GM12875 (cell line): Measurements from ENCODE around the gene OMD.

Experiments
- H3K4me3 ChIP-seq: one replicate; pipeline ENCODE4 v1.5.1; 2011; ENCODE audit warnings: low read depth, low read length, control low read depth
- TF ChIP-seq, protein P1 (sequence below): IDR thresholded peaks from 2 replicates; pipeline ENCODE4 v1.5.1; 2011; ENCODE audit warnings: low read depth, mild to moderate bottlenecking, control low read depth, inconsistent platforms, low read length, moderate library complexity, borderline replicate concordance; ENCODE audit not compliant: insufficient read depth

The OMD gene

DNA sequence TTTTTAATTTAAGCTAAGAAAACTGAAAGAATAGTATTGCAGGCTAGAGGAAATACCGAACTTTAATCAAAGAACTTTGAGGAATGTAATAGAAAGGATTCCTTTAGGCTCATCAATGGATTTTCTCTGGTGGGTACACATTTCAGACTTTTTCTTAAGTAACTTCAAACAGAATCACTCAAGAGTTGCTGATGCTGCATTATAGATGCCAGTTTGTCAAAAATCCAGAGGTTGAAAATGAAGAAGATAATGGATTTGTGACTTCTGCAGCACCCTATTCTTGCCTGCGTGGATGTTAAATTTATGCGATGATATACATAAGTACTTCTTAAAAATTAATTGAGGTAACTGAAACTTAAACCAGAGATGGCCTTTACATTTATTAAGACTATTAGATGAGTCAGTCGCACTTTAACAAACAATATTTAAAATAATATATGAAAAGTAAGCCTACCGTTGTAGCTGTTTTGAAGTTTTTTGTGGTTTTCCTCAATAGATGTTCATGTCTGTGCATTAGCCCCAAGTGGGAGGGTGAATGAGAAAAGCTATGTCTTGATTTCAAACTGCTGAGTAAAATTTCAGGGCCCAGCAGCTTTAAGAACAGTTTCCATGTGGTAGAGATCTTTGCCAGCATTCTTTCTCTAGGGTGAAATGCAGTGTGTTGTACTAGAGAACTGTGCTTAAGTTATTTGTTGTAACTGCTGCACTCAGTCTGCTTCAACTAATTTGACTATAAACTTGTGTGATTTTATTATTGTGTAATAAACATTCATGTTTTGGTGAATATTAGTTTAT, 20.0 kb downstream of the OMD start, which contains the start of gene OGN:
OGN (minus strand) TSS at position 537 of the 795 bp plus-strand sequence. CDS start 1,171 bp downstream, outside the sequence.
- TF ChIP-seq, protein P1, sequence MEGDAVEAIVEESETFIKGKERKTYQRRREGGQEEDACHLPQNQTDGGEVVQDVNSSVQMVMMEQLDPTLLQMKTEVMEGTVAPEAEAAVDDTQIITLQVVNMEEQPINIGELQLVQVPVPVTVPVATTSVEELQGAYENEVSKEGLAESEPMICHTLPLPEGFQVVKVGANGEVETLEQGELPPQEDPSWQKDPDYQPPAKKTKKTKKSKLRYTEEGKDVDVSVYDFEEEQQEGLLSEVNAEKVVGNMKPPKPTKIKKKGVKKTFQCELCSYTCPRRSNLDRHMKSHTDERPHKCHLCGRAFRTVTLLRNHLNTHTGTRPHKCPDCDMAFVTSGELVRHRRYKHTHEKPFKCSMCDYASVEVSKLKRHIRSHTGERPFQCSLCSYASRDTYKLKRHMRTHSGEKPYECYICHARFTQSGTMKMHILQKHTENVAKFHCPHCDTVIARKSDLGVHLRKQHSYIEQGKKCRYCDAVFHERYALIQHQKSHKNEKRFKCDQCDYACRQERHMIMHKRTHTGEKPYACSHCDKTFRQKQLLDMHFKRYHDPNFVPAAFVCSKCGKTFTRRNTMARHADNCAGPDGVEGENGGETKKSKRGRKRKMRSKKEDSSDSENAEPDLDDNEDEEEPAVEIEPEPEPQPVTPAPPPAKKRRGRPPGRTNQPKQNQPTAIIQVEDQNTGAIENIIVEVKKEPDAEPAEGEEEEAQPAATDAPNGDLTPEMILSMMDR: no peak
- no peak within 1 kb of the TSS for H3K4me3 ChIP-seq

DNA sequence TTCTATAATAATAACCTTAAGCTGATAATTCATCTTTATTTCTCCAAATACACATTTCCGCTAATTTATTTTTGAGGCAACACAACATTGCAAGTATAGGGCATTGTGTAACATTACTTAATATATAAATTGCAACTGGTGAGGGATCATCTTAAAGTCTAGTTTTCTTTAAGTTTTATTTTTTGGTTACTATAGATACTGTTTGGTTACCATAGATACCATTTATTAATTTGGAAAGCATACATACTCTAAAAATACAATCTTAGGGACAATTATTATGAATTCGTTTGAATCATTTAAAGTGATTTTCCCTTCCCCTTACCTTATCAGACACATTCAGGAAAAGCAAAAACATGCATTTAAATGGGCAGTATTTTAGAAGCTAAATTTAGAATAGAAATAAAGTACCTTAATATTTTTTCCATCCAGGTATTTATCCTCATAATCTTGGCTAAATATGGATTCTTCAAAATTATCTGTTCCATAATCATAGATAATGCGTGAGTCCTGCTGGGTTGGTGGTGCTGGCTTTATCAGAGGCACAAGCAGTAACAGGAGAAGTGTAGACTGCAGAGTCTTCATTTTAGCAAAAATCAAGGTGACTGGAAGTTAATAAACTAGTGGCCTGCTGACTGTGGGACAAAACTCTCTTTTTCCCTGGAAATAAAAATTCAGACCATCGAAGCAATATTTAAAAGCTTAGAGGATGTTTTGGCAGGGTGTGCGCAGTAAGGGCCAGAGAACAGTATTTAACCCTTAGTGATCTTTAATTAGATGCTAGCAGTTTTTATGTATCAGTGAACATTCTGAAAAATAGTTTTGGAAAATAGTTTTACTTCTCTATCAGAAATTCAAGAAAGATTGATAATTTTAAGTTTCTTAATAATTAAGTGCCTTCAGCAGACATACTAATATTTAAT, 21.2 kb downstream of the OMD start:
- TF ChIP-seq, protein P1: no peak
- no peak overlapping the region for H3K4me3 ChIP-seq

DNA sequence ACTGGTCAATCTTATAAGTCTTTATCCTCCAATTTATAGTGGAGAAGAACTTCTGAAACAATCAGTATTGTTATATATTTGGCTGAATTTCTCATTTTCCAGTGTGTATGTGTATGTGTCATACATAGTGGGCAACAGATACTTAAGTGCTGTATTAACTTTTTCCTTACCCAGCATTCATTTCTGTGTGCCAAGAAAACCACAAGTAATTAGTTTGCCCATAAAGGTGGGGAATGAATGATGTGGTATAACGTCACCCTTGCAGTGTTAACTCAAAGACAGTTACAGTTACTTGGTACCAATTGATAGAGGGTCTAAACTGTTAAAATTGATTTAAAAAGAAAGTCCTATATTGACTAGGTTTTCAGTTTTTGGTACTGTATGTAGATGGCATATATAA, 21.9 kb downstream of the OMD start:
- TF ChIP-seq, protein P1: no peak

DNA sequence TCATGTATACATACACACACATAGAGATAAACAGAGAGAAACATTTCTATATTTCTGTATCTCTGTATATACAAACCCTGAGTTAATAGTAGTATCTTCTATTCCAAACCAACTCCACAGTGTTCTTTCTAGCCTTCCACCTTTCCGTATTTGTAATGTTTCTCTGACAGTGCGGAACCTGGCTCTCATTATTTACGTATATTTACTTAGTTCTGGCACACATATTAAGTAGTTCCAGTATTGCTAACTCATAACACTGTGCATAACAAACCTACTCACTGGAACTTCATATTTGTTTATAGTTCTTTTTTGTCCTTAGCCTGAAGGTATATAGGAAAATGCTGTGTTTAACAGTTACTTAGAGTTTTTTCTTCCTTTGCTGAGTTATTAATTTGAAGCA, 26.4 kb downstream of the OMD start:
- TF ChIP-seq, protein P1: no peak
- H3K4me3 ChIP-seq: no peak overlapping the region

More for the DNA sequence above, 21.9 kb downstream of the OMD start:
- H3K4me3 ChIP-seq: no peak overlapping the region

DNA sequence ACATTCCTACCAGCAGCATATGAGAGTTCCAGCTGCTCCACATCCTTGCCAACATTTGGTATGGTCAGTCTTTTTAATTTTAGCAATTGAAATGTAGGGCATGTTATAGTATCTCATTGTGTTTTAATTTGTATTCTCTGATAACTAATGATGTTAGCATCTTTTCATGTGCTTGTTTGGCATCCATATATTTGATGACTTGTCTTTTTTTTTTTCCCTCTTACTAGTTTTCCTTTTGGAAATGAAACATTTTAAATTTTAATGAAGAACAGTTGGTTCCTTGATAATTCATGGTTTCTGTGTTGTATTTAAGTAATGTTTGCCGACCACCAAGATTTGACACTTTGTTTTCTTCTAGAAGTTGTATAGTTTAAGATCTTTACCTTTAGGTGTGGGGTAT, 28.7 kb downstream of the OMD start:
- H3K4me3 ChIP-seq: no peak overlapping the region
- TF ChIP-seq, protein P1: no peak

DNA sequence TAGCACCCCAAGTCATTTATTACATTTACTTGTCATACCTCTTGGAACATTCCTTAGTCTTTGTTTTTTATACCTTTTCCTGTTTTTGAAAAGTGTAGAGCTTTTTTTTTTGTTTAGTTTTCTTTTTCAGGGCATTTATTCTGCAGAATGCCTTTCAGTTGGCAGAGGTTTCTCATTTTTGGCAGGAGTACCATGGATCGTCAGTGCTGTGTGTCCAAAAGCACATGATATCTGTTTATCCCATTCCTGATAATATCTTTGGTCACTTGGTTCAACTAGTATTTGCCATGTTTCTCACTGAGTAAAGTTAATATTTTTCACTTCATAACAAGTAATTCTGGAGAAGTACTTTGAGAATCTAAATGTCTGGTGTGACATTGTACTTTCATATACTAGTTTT, 30.6 kb downstream of the OMD start:
- TF ChIP-seq, protein P1: no peak
- H3K4me3 ChIP-seq: no peak overlapping the region
